ENCODE measurements around the gene PIK3AP1. TPM values are rescaled to one million over a fixed set of nuclear protein-coding genes. Genes with fewer than 3 reads are reported as not detected.

Gene PIK3AP1
- total and polyA plus RNA-seq, 2 of the 13 experiments (the other 11 are each of a cell fraction or from before 2014, with no cell fraction given), result 3.6 to 13.8 TPM

DNA sequence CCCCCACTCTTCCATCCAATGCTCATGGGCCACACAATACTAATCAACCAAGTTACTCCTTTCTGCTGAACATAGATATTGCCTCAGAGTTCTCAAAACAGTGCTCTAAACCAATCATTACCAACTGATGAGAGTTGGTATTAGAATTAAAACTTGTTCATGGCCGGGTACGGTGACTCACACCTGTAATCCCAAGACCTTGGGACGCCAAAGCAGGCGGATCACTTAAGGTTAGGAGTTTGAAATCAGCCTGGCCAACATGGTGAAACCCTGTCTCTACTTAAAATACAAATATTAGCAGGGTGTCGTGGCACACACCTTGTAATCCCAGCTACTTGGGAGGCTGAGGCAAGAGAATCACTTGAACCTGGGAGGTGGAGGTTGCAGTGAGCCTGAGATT lies 141.7 kb downstream of the PIK3AP1 start (continued):
- no peak for TF ChIP-seq PAWR (CRISPR knock-in tag; IDR thresholded peaks at IDR 0.05; ENCODE audit: borderline replicate concordance)
- no peak for TF ChIP-seq ZNF883 (CRISPR knock-in tag; IDR thresholded peaks at IDR 0.05; ENCODE audit: not compliant biosample characterization)
- TF ChIP-seq ZNF432 (CRISPR knock-in tag; IDR thresholded peaks at IDR 0.05; ENCODE audit: borderline replicate concordance), result no peak
- no peak for TF ChIP-seq ZNF292 (CRISPR knock-in tag; IDR thresholded peaks at IDR 0.05; ENCODE audit: borderline replicate concordance, low read depth)
- TF ChIP-seq SOX6 (IDR thresholded peaks at IDR 0.05), result no peak
- TF ChIP-seq SOX6 (CRISPR knock-in tag; IDR thresholded peaks at IDR 0.05), result no peak
- no peak for TF ChIP-seq ZUFSP (CRISPR knock-in tag; IDR thresholded peaks at IDR 0.05; ENCODE audit: borderline replicate concordance)
- TF ChIP-seq AKAP8 (CRISPR knock-in tag; IDR thresholded peaks at IDR 0.05), result no peak
- TF ChIP-seq ATF3 (CRISPR knock-in tag; IDR thresholded peaks at IDR 0.05), result no peak
- no peak for TF ChIP-seq MLX (CRISPR knock-in tag; IDR thresholded peaks at IDR 0.05)
- TF ChIP-seq E2F2 (CRISPR knock-in tag; IDR thresholded peaks at IDR 0.05; ENCODE audit: borderline replicate concordance), result no peak
- TF ChIP-seq SOX13 (IDR thresholded peaks at IDR 0.05), result no peak
- no peak for TF ChIP-seq SOX13 (CRISPR knock-in tag; conservative IDR thresholded peaks at IDR 0.05 in 1 of 2, IDR thresholded peaks at IDR 0.05 in 1 of 2)
- TF ChIP-seq RBAK (CRISPR knock-in tag; IDR thresholded peaks at IDR 0.05), result no peak
